K562 (cell line): ENCODE results near the gene FGFBP3. TPM values are rescaled to one million over a fixed set of nuclear protein-coding genes. Genes with fewer than 3 reads are reported as not detected.
A peak's percentile ranks its signal among the peaks of the same experiment; 100 is the strongest.

ENCODE experiments used
- ELF2 ChIP-seq: fragments of 250-450 bp; sonication (Bioruptor Pico); IDR thresholded peaks from 2 replicates; pipeline ENCODE4 v1.5.0; 2021; ENCODE audit warnings: mild to moderate bottlenecking
- ESRRA ChIP-seq: fragments of 450-650 bp; IDR thresholded peaks from 2 replicates; pipeline ENCODE4 v1.6.1; 2014; ENCODE audit warnings: low read depth, mild to moderate bottlenecking, moderate library complexity, borderline replicate concordance
- IFI16 ChIP-seq: fragments of 250-450 bp; sonication (Bioruptor Pico); IDR thresholded peaks from 2 replicates; pipeline ENCODE4 v2.1.2; 2022; ENCODE audit warnings: mild to moderate bottlenecking, inconsistent platforms
- JUND ChIP-seq, 2 experiments: IDR thresholded peaks; 2 replicates in 1 of 2; 3 replicates in 1 of 2; pipeline ENCODE4 v1.6.1; 2011; ENCODE audit warnings: borderline replicate concordance in 2 of 2, low read depth in 2 of 2, low read length in 2 of 2, improper control_type of control experiment in 1 of 2, missing biosample characterization in 1 of 2, missing genetic modification characterization in 1 of 2, missing genetic modification reagents in 1 of 2
- ZNF316 ChIP-seq: fragments of 450-650 bp; IDR thresholded peaks from 2 replicates; pipeline ENCODE4 v1.6.1; 2016
- ZNF347 ChIP-seq: fragments of 450-650 bp; formaldehyde crosslinking; IDR thresholded peaks from 2 replicates; pipeline ENCODE4 v1.4.0; 2020; ENCODE audit warnings: low read depth, mild to moderate bottlenecking, moderate library complexity
- polyA plus RNA-seq, 8 experiments: library from polyadenylated mRNA; depleted of rRNA in 4 of 8; stranded (reverse) in 5 of 8; unstranded in 3 of 8; fragments of >200 nt; fragmentation: Nextera tagmentation in 2 of 8; fragmentation: Illumina TruSeq in 1 of 8; extraction: Ambion mirVana in 2 of 8; extraction: Trizol in 1 of 8; gene quantifications; 2 replicates each; pipeline versions ENCODE4 v1.2.1 to v1.2.3, GENCODE V29; 2011 to 2014; ENCODE audit warnings: inconsistent platforms in 1 of 8, missing spikeins in 1 of 8
- total RNA-seq, 7 experiments: library from RNA; depleted of rRNA in 6 of 7; stranded (reverse); fragments of >200 nt in 6 of 7; fragmentation: Illumina TruSeq in 2 of 7; extraction: Trizol in 2 of 7; gene quantifications; 2 replicates each; pipeline versions ENCODE4 v1.2.1 to v1.2.3, GENCODE V29; 2011 to 2021; ENCODE audit warnings: low replicate concordance in 1 of 7
- TF ChIP-seq, protein P1 (sequence below), 2 experiments: fragments of 450-650 bp in 1 of 2; sonication (generic) in 1 of 2; formaldehyde crosslinking in 1 of 2; IDR thresholded peaks in 1 of 2; conservative IDR thresholded peaks in 1 of 2; 2 replicates each; pipeline versions ENCODE4 v1.6.1 to v1.8.1; 2016 to 2023; ENCODE audit warnings: mild to moderate bottlenecking in 2 of 2, moderate library complexity in 2 of 2, inconsistent platforms in 1 of 2, missing genetic modification reagents in 1 of 2

FGFBP3 gene
- total and polyA plus RNA-seq, 9 of the 15 experiments (the other 6 are each of a cell fraction or from before 2014, with no cell fraction given): 0.58 to 3.0 (median 1.5) TPM

DNA sequence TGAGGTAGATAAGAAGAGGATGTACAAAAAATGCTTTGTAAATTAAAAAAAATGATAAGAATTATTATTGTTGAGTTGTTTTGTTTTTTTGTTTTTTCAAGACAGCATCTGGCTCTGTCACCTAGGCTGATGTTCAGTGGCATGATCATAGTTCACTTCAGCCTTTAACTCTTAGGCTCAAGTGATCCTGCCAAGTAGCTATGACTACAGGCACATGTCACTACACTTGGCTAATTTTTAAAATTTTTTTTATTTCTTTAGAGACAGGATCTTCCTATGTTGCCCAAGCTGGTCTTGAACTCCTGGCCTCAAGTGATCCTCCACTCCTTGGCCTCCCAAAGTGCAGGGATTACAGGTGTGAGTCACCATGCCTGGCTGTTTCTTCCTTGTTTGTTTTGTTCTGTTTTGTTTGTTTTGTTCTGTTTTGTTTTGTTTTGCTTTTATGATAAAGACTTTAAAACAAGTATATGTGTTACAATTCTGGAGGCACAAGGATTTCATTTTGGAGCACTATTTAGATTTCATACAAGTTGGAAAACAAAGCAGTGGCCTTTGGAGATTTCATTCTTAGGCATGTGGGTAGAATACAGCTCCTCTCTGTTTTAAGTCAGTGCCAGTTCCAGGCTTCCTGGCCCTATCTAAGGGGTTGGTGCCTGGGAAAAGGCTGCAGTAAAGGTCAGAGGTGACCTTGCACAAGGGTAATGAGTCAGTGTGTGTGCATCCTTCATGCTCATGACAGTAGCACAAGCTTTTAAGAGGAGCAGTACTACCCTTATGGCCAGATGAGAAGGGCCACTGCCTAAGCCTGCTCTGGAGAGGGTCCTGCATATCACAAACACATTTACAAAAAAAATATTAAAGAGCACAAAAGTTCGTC is 17.9 kb downstream of the FGFBP3 start (continued):
- TF ChIP-seq ZNF347: no peak
- TF ChIP-seq ESRRA: peak; percentile 29; the same call in 1 of the 2 replicates
- TF ChIP-seq ELF2 (CRISPR knock-in tag): no peak
- TF ChIP-seq IFI16 (CRISPR knock-in tag): no peak
- TF ChIP-seq JUND (IDR thresholded peaks at IDR 0.05; ENCODE audit: borderline replicate concordance, low read depth, low read length): 0 out of 2 replicates have a peak, but pooled peaks have one; percentile 32
- TF ChIP-seq JUND (tag; IDR thresholded peaks at IDR 0.05; ENCODE audit: borderline replicate concordance, low read depth, low read length): no peak
- TF ChIP-seq, protein P1, sequence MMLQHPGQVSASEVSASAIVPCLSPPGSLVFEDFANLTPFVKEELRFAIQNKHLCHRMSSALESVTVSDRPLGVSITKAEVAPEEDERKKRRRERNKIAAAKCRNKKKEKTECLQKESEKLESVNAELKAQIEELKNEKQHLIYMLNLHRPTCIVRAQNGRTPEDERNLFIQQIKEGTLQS (IDR thresholded peaks at IDR 0.05): peak; percentile 45
- TF ChIP-seq, protein P1 (CRISPR knock-in tag; conservative IDR thresholded peaks at IDR 0.05): no peak
- no peak for TF ChIP-seq ZNF316
